AG09319 (cell line): Measurements from ENCODE around the gene IRF6.

Experiments used
- DNase-seq: peaks from one replicate; pipeline ENCODE4 v3.0.0-alpha.2; 2010; ENCODE audit warnings: low read depth; ENCODE audit errors: extremely low read depth
- CTCF ChIP-seq: IDR thresholded peaks from 2 replicates; pipeline ENCODE4 v1.5.1; 2011; ENCODE audit warnings: low read depth, mild to moderate bottlenecking, inconsistent platforms, low read length, moderate library complexity

Gene IRF6

DNA sequence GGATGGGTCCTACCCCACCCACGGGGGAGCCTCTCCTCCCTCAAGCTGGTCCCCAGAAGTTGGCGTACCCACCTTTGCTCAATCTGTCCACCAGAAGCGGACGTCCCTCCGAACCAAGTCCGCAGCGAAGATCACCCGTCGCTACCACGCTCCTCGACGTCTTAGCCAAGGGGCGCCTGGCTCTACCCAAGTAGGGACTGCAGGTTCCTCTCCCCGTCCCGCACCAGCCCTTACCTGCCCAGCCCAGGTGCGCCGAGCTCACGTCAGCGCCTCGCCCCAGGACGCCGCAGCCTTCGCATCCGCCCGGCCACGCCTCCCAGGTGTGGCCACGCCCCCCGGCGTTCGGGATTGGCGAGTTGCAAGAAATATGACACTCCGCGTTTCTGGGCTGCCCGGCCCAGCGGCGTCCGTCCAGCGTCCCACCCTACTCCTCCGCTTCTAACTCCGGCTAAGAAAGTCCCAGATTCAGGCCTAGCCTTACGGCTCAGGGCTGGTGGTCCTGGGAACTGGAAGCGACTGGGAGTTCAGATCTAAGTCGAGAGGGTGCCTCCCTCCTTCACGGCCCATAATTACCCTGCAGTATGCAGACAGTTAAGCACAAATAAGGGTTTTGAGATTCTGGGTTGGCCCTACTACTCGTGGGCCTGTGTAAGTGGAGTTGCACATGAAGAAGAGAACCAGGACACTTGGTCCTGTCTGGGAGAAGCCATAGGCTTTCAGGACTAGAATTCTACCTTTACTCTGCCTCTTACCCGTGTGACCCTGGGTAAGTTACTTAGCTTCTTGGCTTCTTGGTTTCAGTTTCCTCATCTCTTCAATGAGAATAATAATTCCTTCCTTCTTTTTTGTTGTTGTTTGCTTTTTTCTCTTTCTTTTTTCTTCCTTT, at the start of gene IRF6:
Gene IRF6, minus strand, starts transcription at position 268 of the 886 bp plus-strand sequence. CDS start 4,729 bp downstream, outside the sequence.
- no peak for TF ChIP-seq CTCF
- DNase-seq: peak; percentile 41

GRCh38 chr1:209855623-209856022, 49.7 kb upstream of the IRF6 start:
- no peak for TF ChIP-seq CTCF
- no peak for DNase-seq

GRCh38 chr1:209855006-209855405, 49.1 kb upstream of the IRF6 start:
- DNase-seq: no peak
- TF ChIP-seq CTCF: no peak

DNA sequence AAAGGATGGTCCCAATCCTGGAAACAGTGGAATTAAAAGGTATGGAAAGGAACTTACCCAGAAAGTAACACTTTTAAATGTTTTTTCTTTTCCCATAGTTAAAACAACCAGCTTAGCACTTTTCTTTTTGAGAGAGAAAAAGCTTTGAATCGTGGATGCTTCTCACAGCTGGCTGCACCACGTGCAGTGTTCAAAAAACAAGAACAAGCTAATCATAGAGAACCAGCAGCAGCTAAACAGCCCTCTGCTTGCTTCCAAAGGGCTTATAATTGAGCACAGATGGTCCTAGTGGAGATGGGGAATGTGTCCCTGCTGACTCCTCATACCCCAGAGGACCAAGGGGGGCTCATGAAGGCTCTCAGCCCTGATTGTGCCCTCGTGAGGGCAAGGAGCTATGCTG, 48.3 kb upstream of the IRF6 start:
- no peak for DNase-seq

GRCh38 chr1:209853676-209854075, 47.7 kb upstream of the IRF6 start:
- no peak for DNase-seq
- no peak for TF ChIP-seq CTCF

More for the DNA sequence above, 48.3 kb upstream of the IRF6 start:
- no peak for TF ChIP-seq CTCF

GRCh38 chr1:209850342-209850979, 44.5 kb upstream of the IRF6 start:
- TF ChIP-seq CTCF: peak; percentile 58
- no peak for DNase-seq

- TF ChIP-seq CTCF: no peak
- DNase-seq: no peak
Observed at GRCh38 chr1:209849388-209849787, 43.4 kb upstream of the IRF6 start.
